Gastrocnemius medialis (tissue), 4 donors: ENCODE measurements around the gene PLA2R1. TPM values are rescaled to one million over a fixed set of nuclear protein-coding genes. Genes with fewer than 3 reads are reported as not detected.

Source experiments
- ATAC-seq, 2 donors: fragments of 150-250 bp; one replicate each; pipeline ENCODE4 v1.9.1; 2016
- DNase-seq, 2 donors: peaks; one replicate each; pipeline ENCODE4 v3.0.0-alpha.2; 2019
- H3K27ac ChIP-seq, 4 donors: fragments of 200-600 bp; sonication (generic); 1 replicate in 1 of 4; 2 replicates in 3 of 4; pipeline ENCODE4 v1.5.1; 2016 to 2018; ENCODE audit warnings: mild to moderate bottlenecking in 2 of 4, moderate library complexity in 1 of 4
- H3K27me3 ChIP-seq, 3 donors: fragments of 200-600 bp; sonication (generic) in 2 of 3; 1 replicate in 1 of 3; 2 replicates in 2 of 3; pipeline versions ENCODE4 v1.5.1 to v1.6.0; 2016 to 2019; ENCODE audit warnings: mild to moderate bottlenecking in 1 of 3, moderate library complexity in 1 of 3
- H3K36me3 ChIP-seq, 2 donors: fragments of 200-600 bp; sonication (generic) in 1 of 2; one replicate each; pipeline ENCODE4 v1.5.1; 2017 to 2018
- H3K4me1 ChIP-seq, 2 donors: fragments of 200-600 bp; sonication (generic) in 1 of 2; one replicate each; pipeline ENCODE4 v1.5.1; 2016 to 2017; ENCODE audit warnings: mild to moderate bottlenecking in 2 of 2
- H3K4me3 ChIP-seq, 4 donors: fragments of 200-600 bp; sonication (generic) in 3 of 4; 1 replicate in 1 of 4; 2 replicates in 3 of 4; pipeline ENCODE4 v1.5.1; 2016 to 2019; ENCODE audit warnings: mild to moderate bottlenecking in 2 of 4
- H3K9me3 ChIP-seq, 3 donors: fragments of 200-600 bp; sonication (generic) in 2 of 3; 1 replicate in 1 of 3; 2 replicates in 2 of 3; pipeline ENCODE4 v1.5.1; 2016 to 2019
- POLR2A ChIP-seq, 2 donors: fragments of 450-650 bp; IDR thresholded peaks; one replicate each; pipeline ENCODE4 v1.6.1; 2017; ENCODE audit warnings: antibody characterized with exemption in 2 of 2, mild to moderate bottlenecking in 2 of 2, moderate library complexity in 2 of 2
- in situ Hi-C, 4 donors: fragments of 200-750 bp; cut with MboI; loops; one replicate each; pipeline versions ENCODE4 v1.15.0 to v1.8.0; 2017; ENCODE audit warnings: low sequenced_read_pairs in 4 of 4
- intact Hi-C: fragments of 100-400 bp; cut with DNase I; formaldehyde crosslinking; loops from one replicate; pipeline ENCODE4 v1.15.1; 2023; ENCODE audit warnings: low total_unique reads
- total RNA-seq, 4 donors: library from RNA; depleted of rRNA; stranded (reverse); fragments of >200 nt; gene quantifications; one replicate each; pipeline versions ENCODE4 v1.1.0 to v1.2.3, GENCODE V29; 2016
- TF ChIP-seq, protein P1 (sequence below), 5 experiments: fragments of 450-650 bp in 3 of 5; fragments of 200-600 bp in 2 of 5; sonication (generic) in 2 of 5; IDR thresholded peaks in 4 of 5; conservative IDR thresholded peaks in 1 of 5; 1 replicate in 4 of 5; 2 replicates in 1 of 5; pipeline ENCODE4 v1.5.1; 2016 to 2019; ENCODE audit warnings: antibody characterized with exemption in 5 of 5, mild to moderate bottlenecking in 3 of 5, moderate library complexity in 3 of 5

The PLA2R1 gene
- total RNA-seq, 4 donors from 2014 or later, result 0.34 to 1.0 (median 0.45) TPM

DNA sequence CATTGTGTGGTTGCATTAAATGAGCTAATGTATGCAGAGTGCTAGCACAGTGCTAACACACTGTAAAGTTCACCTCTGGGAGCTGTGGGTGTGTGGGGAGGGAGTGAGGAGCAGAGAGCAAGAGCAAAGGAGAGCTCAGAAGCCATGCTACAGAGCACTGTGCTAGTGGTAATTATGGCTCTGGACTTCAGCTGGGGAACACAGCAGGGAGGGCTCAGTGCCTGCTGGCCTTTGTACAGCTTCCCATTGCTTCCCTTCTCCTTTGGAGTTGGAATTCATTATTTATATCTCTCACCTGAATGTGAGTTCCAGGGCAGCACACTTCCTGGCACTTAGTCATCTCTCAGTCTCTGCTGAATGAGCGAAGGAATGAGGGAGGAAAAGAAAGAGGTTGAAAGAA is 2.5 kb upstream of the PLA2R1 start:
- intact Hi-C loops, result no loop called here
- H3K27me3 ChIP-seq, result peaks cover 0 to 6% (median 0%) of the 10 kb centered on the region in 3 donors
- no peak overlapping the region for H3K27ac ChIP-seq
- H3K4me1 ChIP-seq, result peaks cover 0 to 3% of the 10 kb centered on the region in 2 donors
- H3K9me3 ChIP-seq, result no peaks in the 10 kb centered on the region
- DNase-seq, result no peak
- H3K4me3 ChIP-seq, result no peak overlapping the region
- no peak for ATAC-seq
- TF ChIP-seq, protein P1, sequence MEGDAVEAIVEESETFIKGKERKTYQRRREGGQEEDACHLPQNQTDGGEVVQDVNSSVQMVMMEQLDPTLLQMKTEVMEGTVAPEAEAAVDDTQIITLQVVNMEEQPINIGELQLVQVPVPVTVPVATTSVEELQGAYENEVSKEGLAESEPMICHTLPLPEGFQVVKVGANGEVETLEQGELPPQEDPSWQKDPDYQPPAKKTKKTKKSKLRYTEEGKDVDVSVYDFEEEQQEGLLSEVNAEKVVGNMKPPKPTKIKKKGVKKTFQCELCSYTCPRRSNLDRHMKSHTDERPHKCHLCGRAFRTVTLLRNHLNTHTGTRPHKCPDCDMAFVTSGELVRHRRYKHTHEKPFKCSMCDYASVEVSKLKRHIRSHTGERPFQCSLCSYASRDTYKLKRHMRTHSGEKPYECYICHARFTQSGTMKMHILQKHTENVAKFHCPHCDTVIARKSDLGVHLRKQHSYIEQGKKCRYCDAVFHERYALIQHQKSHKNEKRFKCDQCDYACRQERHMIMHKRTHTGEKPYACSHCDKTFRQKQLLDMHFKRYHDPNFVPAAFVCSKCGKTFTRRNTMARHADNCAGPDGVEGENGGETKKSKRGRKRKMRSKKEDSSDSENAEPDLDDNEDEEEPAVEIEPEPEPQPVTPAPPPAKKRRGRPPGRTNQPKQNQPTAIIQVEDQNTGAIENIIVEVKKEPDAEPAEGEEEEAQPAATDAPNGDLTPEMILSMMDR (IDR thresholded peaks at IDR 0.05 in 4 of 5, conservative IDR thresholded peaks at IDR 0.05 in 1 of 5), result no peak
- TF ChIP-seq POLR2A (IDR thresholded peaks at IDR 0.05), result no peak
- H3K36me3 ChIP-seq, result no peaks in the 10 kb centered on the region
- in situ Hi-C loops, result no loop called here

- no peak for TF ChIP-seq POLR2A (IDR thresholded peaks at IDR 0.05)
- TF ChIP-seq, protein P1 (IDR thresholded peaks at IDR 0.05 in 4 of 5, conservative IDR thresholded peaks at IDR 0.05 in 1 of 5), result no peak
- ATAC-seq (peak in 1 of 2 donors; percentile 18), DNase-seq (no peak)
- no peaks in the 10 kb centered on the region for H3K36me3 ChIP-seq
- no peak overlapping the region for H3K4me3 ChIP-seq
- H3K9me3 ChIP-seq, result no peaks in the 10 kb centered on the region
- H3K4me1 ChIP-seq, result peaks cover 0 to 3% of the 10 kb centered on the region in 2 donors
- no peak overlapping the region for H3K27ac ChIP-seq
- in situ Hi-C loops, result no loop called here
- peaks cover 0 to 6% (median 0%) of the 10 kb centered on the region in 3 donors for H3K27me3 ChIP-seq
- intact Hi-C loops, result no loop called here
Measured at GRCh38 chr2:160063879-160064612, 1.6 kb upstream of the PLA2R1 start.

GRCh38 chr2:160063271-160063670 is 856 bp upstream of the PLA2R1 start:
- in situ Hi-C loops, result no loop called here
- H3K9me3 ChIP-seq, result no peaks in the 10 kb centered on the region
- TF ChIP-seq POLR2A (IDR thresholded peaks at IDR 0.05), result no peak
- TF ChIP-seq, protein P1 (IDR thresholded peaks at IDR 0.05 in 4 of 5, conservative IDR thresholded peaks at IDR 0.05 in 1 of 5), result no peak
- peaks cover 0 to 6% (median 0%) of the 10 kb centered on the region in 3 donors for H3K27me3 ChIP-seq
- H3K4me3 ChIP-seq, result peak overlapping the region in 3 of 4 donors; percentile 63 to 90 (median 69)
- peaks cover 0 to 3% of the 10 kb centered on the region in 2 donors for H3K4me1 ChIP-seq
- H3K36me3 ChIP-seq, result no peaks in the 10 kb centered on the region
- intact Hi-C loops, result no loop called here
- ATAC-seq (no peak), DNase-seq (no peak)
- no peak overlapping the region for H3K27ac ChIP-seq

DNA sequence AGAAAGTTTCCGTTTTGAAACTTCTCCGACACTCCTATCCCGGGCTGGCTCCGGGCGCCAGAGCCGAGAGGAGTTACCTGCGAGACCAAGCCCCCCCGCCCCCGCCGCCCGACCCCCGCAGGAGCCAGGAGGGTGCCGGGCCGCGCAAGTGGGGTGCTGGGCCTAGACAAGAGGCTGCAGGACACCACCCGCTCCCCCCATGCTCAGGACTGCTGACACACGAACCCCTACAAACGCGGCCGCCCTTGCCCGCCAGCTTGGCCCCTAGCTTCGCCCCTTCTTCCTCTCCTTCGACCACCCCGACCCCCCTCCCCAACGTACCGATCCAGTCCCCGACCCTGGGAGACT is 497 bp downstream of the PLA2R1 start:
- H3K4me1 ChIP-seq, result peaks cover 0 to 3% of the 10 kb centered on the region in 2 donors
- in situ Hi-C loops, result no loop called here
- intact Hi-C loops, result no loop called here
- H3K9me3 ChIP-seq, result no peaks in the 10 kb centered on the region
- peak overlapping the region; percentile 63 to 90 (median 72) for H3K4me3 ChIP-seq
- H3K36me3 ChIP-seq, result no peaks in the 10 kb centered on the region
- ATAC-seq (peak in 1 of 2 donors; percentile 6), DNase-seq (no peak)
- peaks cover 0 to 6% (median 0%) of the 10 kb centered on the region in 3 donors for H3K27me3 ChIP-seq
- no peak overlapping the region for H3K27ac ChIP-seq
- TF ChIP-seq POLR2A (IDR thresholded peaks at IDR 0.05), result no peak
- TF ChIP-seq, protein P1 (IDR thresholded peaks at IDR 0.05 in 4 of 5, conservative IDR thresholded peaks at IDR 0.05 in 1 of 5), result no peak
